ENCODE results near the gene GABRR2.

Gene GABRR2

GRCh38 chr6:89255417-89255816, 59.7 kb downstream of the GABRR2 start:
- no peak for DNase-seq

DNA sequence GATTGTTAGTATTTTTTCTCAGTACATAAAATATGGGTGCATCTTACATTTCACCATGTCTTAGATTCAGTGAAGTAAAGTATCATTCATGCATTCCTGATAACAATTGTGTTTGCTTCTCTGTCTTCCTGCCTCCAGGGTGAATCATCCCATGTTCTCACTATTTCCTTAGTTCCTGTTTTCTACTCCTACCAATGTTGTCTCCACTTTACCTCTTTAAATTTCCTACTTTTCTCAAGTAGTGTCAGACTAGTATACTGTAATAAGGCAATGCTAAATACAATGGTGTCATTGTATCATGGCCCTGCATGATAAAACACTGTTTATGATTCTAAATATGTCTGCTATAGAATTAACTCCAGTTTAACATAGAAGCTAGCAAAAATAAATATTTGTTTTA, 60.5 kb downstream of the GABRR2 start:
- peak in 3 of 4 experiments; percentile 15 to 58 (median 46) for DNase-seq

DNA sequence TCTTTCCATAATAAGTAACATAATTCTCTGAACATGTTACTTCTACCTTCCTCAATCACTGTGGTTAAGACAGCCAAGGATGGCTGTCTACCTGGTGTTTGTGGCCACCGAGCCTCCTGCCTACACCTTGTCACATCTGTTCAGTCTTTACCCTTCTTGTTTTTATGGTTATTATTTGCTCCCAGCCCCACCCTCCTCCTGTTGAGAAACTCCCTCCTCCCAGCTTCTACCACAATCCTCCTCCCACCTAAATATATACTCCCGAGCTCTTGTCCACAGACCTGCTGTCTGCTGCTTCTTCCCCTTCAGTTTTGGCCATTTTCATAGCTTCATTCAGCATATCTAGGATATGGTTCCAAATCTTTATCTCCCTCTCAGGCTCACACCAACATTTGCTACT, 62.2 kb downstream of the GABRR2 start:
- peak in 3 of 4 experiments; percentile 35 to 50 (median 40) for DNase-seq

DNA sequence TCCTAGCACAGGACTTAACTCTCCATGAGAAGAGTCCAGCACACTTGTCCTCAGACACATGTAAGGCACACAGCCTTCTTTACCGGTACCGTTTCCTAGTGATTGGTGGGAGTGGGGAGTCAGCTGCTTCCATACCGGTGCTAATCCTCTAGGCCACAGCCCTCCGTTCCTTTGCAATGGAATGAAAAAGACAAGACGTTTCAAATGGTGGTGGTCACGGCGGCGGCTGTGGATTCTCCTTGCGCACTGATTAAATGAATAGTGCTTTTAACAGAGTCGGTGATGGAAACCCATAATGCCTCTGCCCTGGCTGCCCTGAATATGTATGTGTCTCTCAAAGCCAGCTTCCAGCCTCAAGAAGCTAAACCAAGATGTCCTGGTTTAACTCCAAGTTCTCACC, 63.1 kb downstream of the GABRR2 start:
- DNase-seq: no peak

GRCh38 chr6:89251170-89251569, 63.9 kb downstream of the GABRR2 start:
- no peak for DNase-seq

GRCh38 chr6:89250239-89250638, 64.9 kb downstream of the GABRR2 start:
- no peak for DNase-seq

- DNase-seq: no peak
Observed at GRCh38 chr6:89244241-89244985, 70.7 kb downstream of the GABRR2 start.

- DNase-seq: no peak
Observed at GRCh38 chr6:89243331-89243629, 71.8 kb downstream of the GABRR2 start.

DNA sequence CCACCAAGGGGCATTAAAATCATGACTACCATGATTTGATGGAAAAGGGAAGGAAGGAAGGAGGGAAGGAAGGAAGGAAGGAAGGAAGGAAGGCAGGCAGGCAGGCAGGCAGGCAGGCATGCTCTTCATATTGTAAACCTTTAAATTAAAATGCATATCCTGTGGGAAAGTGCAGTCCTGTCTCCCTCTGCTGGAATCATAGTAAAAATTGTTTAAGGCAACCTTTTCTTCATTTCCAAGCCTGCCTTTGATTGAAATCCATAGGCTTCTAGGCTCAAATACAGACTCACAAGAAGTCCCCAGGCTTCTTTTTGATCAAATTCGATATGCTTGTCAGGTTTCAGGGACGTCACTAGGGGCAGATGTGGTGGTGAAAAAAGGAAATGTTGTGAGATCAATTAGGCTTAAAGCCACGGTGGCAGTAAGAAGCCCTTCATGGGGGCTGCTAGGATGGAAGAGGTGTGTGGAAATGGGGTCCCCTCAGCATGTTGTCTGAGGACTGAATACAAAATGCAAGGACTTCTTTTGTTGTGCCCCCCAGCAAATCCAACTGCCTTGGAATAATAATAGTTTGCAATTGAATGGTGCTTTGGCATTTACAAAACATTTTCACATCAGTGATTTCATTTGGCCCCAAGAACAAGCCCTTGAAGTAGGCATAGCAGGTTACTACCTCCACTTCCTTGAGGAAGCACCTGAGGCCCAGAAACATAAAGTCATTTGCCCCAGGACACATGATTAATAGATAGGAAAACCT, 72.3 kb downstream of the GABRR2 start:
- peak; percentile 48 to 73 (median 59) for DNase-seq

DNA sequence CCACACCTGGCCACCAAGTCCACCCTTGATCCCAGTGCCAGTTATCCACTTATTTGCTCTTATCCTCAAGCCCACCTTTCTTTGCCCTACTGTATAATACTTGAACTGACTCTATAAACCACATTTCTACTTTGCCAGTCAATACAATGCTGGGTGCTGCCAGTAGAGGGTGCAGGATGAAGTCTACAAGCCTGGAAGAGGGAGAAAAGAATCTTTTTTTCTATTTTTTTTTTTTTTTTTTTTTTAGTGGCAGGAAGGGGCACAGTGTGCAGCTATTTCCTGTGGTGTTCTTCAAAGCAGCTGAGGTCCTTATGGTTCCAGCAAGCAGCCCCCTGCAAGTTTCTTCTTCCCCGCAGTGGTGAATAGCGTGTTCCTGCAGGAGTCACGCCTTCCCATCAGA, 75.8 kb downstream of the GABRR2 start:
- DNase-seq: peak; percentile 20 to 52 (median 36)

- no peak for DNase-seq
Observed at GRCh38 chr6:89237158-89237557, 77.9 kb downstream of the GABRR2 start.

- DNase-seq: peak in 2 of 4 experiments; percentile 18 to 30
Observed at GRCh38 chr6:89233605-89234004, 81.5 kb downstream of the GABRR2 start.

DNA sequence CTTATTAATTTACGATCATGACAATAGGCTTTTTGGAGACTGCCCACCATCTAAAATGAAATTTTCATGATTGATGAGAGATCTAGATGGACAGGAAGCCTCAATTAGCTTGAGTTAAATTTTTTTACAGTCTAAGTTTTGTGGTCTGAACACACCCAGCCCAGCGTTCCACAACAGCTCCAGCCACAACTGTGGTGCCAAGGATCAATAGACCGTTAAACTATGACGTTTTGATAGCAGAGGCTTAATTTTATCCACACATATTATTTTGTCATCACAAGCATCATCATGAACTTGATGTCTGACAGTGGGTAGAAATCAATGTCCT, 92.4 kb downstream of the GABRR2 start:
- no peak for DNase-seq

- no peak for DNase-seq
Observed at GRCh38 chr6:89221971-89222711, 93.0 kb downstream of the GABRR2 start.

GRCh38 chr6:89221129-89221528, 94.0 kb downstream of the GABRR2 start:
- no peak for DNase-seq

DNA sequence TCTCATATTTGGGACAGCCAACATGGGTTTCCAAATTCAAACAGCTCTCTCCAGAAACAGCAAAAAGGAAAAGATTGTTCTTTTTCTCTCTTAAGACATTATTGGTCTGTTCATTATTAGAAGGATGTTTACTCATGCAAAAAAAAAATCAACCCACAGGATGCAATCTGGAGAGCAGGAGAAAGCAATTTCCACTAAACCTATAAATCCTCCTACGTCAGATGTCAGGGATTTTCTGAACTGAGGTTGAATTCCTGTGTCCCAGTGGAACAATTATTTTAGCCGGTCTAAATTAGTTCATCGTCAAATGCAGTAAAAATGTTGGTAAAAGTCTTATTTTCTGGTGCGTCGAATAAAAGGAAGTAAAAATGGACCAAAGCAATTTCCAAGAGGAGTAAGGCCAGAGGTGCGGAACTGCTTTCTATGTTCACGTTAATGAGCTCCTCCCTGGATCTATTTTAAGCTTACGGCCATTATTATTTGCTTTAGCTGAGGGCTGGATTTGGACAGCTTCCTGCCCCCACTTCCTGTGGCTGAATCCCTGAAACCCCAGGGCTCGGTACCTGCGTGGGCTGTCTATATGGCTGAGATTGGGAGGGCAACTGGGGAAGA, 97.7 kb downstream of the GABRR2 start, which contains the start of gene GABRR1:
TSS of gene GABRR1 (minus strand) at position 60 of the 612 bp plus-strand sequence. CDS start at position 24, 36 bp downstream.
- DNase-seq: peak; percentile 9 to 43 (median 36)

- no peak for DNase-seq
Observed at GRCh38 chr6:89216411-89216810, 98.7 kb downstream of the GABRR2 start.

DNA sequence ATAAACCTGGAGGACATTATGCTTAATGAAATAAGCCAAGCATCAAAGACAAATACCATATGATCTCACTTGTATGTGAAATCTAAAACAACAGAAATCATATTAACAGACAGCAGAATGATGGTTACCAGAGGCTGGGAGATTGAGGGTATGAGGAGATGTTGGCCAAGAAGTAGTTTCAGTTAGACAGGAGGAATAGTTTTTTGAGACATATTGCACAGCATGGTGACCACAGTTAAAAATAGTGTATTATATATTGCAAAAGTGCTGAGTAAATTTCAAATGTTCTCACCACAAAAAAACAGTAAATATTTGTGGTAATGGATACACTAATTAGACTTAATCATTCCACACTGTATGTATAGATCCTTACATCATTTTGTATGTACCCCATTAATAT, 99.7 kb downstream of the GABRR2 start:
- peak in 1 of 4 experiments; percentile 14 for DNase-seq

GRCh38 chr6:89214197-89214596, 100.9 kb downstream of the GABRR2 start:
- no peak for DNase-seq

GRCh38 chr6:89212472-89212871, 102.6 kb downstream of the GABRR2 start:
- no peak for DNase-seq

DNA sequence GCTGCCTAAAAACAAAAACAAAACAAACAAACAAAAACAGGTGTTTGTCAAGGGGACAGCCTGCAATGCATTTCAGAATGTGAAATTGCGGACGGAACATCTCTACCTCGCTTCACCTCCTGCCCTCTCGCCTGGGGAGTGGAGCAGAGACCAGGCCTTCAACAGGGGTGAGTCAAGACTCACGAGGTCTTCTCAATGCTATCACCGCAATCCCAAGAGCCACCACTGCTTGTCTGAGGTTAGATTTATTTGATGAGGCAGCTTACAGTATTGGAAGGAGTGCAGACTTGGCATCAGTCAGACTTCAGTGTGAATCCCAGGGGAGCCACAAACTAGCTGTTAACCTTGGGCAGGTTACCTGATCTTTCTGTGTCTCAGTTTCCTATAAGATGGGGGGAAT, 105.6 kb downstream of the GABRR2 start:
- no peak for DNase-seq

DNA sequence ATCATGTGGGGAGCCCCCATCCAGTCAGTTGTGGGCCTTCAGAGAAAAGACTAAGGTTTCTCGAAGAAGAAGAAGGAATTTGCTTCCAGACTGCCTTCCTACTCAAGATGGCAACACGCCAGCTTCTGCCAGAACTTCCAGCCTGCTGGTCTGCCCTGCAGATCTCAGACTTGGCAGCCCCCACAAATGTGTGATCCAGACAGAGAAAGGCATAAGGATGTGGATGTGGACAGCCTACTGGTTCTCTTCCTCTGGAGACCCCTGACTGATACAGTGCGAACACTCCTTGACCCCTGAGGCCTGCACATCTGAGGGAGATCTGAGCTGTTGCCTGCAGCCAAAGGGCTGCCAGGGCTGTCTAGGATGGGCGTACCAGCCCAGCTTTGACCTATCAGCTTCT, 106.5 kb downstream of the GABRR2 start:
- DNase-seq: peak in 2 of 4 experiments; percentile 12 to 16

Measured in suppressor macrophage (primary cell).